Osteoblast (primary cell): ENCODE results near the gene FCER2. TPM values are rescaled to one million over a fixed set of nuclear protein-coding genes. Genes with fewer than 3 reads are reported as not detected.

Experiments used
- DNase-seq: peaks from one replicate; pipeline ENCODE4 v3.0.0; 2011; ENCODE audit warnings: low spot score, mixed read lengths; ENCODE audit not compliant: insufficient read length; ENCODE audit errors: missing footprints
- H2AFZ ChIP-seq: 2 replicates; pipeline ENCODE4 v1.6.0; 2011; ENCODE audit warnings: mild to moderate bottlenecking, low read length
- H3K27ac ChIP-seq: 2 replicates; pipeline ENCODE4 v1.5.1; 2011; ENCODE audit warnings: mild to moderate bottlenecking, low read depth, low read length, moderate library complexity
- H3K27me3 ChIP-seq: 2 replicates; pipeline ENCODE4 v1.6.0; 2012; ENCODE audit warnings: mild to moderate bottlenecking, control low read depth, inconsistent platforms, low read length, moderate library complexity; ENCODE audit not compliant: insufficient read depth
- H3K36me3 ChIP-seq: 2 replicates; pipeline ENCODE4 v1.5.1; 2011; ENCODE audit warnings: mild to moderate bottlenecking, low read length, control low read depth, moderate library complexity; ENCODE audit not compliant: insufficient read depth
- H3K4me1 ChIP-seq: 2 replicates; pipeline ENCODE4 v1.5.1; 2011; ENCODE audit warnings: mild to moderate bottlenecking, low read length, control low read depth, moderate library complexity; ENCODE audit not compliant: insufficient read depth
- H3K4me2 ChIP-seq: 2 replicates; pipeline ENCODE4 v1.6.0; 2011; ENCODE audit warnings: mild to moderate bottlenecking, low read length; ENCODE audit not compliant: insufficient read depth
- H3K4me3 ChIP-seq: fragments of 200-600 bp; sonication (generic); 3 replicates; pipeline ENCODE4 v1.5.1; 2012; ENCODE audit warnings: mild to moderate bottlenecking, low read length, inconsistent platforms; ENCODE audit not compliant: insufficient read depth
- H3K79me2 ChIP-seq: 2 replicates; pipeline ENCODE4 v1.6.0; 2012; ENCODE audit warnings: mild to moderate bottlenecking, low read length, control low read depth, inconsistent platforms; ENCODE audit not compliant: insufficient read depth
- H3K9me3 ChIP-seq: 2 replicates; pipeline ENCODE4 v1.5.1; 2011; ENCODE audit warnings: low read depth, low read length, control low read depth
- H4K20me1 ChIP-seq: 2 replicates; pipeline ENCODE4 v1.6.0; 2012; ENCODE audit warnings: mild to moderate bottlenecking, low read length, control low read depth; ENCODE audit not compliant: insufficient read depth
- CTCF ChIP-seq: IDR thresholded peaks from 2 replicates; pipeline ENCODE4 v1.5.1; 2011; ENCODE audit warnings: mild to moderate bottlenecking, low read depth, low read length, moderate library complexity; ENCODE audit errors: extremely low read depth
- total RNA-seq: library from RNA; depleted of rRNA; stranded (reverse); fragments of >200 nt; gene quantifications from 2 replicates; pipeline ENCODE4 v1.2.3, GENCODE V29; 2012

FCER2 gene
- total RNA-seq, 1 donor = not detected

- Histone ChIP-seq H3K4me2 (no peak overlapping the region), H3K36me3 (no peaks in the 10 kb centered on the region), H3K27ac (no peak overlapping the region), H3K27me3 (peaks cover 23% of the 10 kb centered on the region), H3K79me2 (no peaks in the 10 kb centered on the region), H3K4me1 (no peaks in the 10 kb centered on the region), H3K9me3 (no peaks in the 10 kb centered on the region), H2AFZ (no peak overlapping the region), H4K20me1 (no peaks in the 10 kb centered on the region), H3K4me3 (no peak overlapping the region)
- no peak for TF ChIP-seq CTCF
- no peak for DNase-seq
Observed at GRCh38 chr19:7729211-7729610, 27.3 kb upstream of the FCER2 start.

- Histone ChIP-seq H3K79me2 (no peaks in the 10 kb centered on the region), H3K4me2 (no peak overlapping the region), H3K4me3 (no peak overlapping the region), H4K20me1 (no peaks in the 10 kb centered on the region), H3K36me3 (no peaks in the 10 kb centered on the region), H3K27ac (no peak overlapping the region), H3K4me1 (no peaks in the 10 kb centered on the region), H2AFZ (no peak overlapping the region), H3K27me3 (peaks cover 19% of the 10 kb centered on the region), H3K9me3 (no peaks in the 10 kb centered on the region)
- no peak for TF ChIP-seq CTCF
- DNase-seq = no peak
Observed at GRCh38 chr19:7725791-7726190, 23.9 kb upstream of the FCER2 start.

- no peak overlapping the region for H2AFZ ChIP-seq
- no peaks in the 10 kb centered on the region for H3K79me2 ChIP-seq
- no peaks in the 10 kb centered on the region for H4K20me1 ChIP-seq
- H3K27ac ChIP-seq = no peak overlapping the region
- no peak for DNase-seq
- H3K9me3 ChIP-seq = no peaks in the 10 kb centered on the region
- H3K4me3 ChIP-seq = no peak overlapping the region
- H3K36me3 ChIP-seq = no peaks in the 10 kb centered on the region
- no peaks in the 10 kb centered on the region for H3K27me3 ChIP-seq
- no peak for TF ChIP-seq CTCF
- H3K4me2 ChIP-seq = no peak overlapping the region
- H3K4me1 ChIP-seq = no peaks in the 10 kb centered on the region
Observed at GRCh38 chr19:7722231-7722651, 20.3 kb upstream of the FCER2 start.

- H4K20me1 ChIP-seq = no peaks in the 10 kb centered on the region
- no peaks in the 10 kb centered on the region for H3K4me1 ChIP-seq
- no peak overlapping the region for H3K4me2 ChIP-seq
- no peak for TF ChIP-seq CTCF
- H3K9me3 ChIP-seq = peaks cover 2% of the 10 kb centered on the region
- no peak overlapping the region for H3K4me3 ChIP-seq
- no peaks in the 10 kb centered on the region for H3K79me2 ChIP-seq
- H3K36me3 ChIP-seq = no peaks in the 10 kb centered on the region
- no peak overlapping the region for H2AFZ ChIP-seq
- no peak overlapping the region for H3K27ac ChIP-seq
- H3K27me3 ChIP-seq = no peaks in the 10 kb centered on the region
- DNase-seq = no peak
Observed at GRCh38 chr19:7720351-7720750, 18.4 kb upstream of the FCER2 start.
